Kidney epithelial cell (primary cell): ENCODE results near the gene GNG7. TPM values are rescaled to one million over a fixed set of nuclear protein-coding genes. Genes with fewer than 3 reads are reported as not detected.
"Not testable (repeated sequence)": the region's sequence is repeated elsewhere in the genome, so short reads cannot be mapped to it uniquely, and the experiment has no call there.

Experiments
- DNase-seq: peaks from one replicate; pipeline ENCODE4 v3.0.0-alpha.2; 2010; ENCODE audit warnings: low read depth
- H3K27me3 ChIP-seq: 2 replicates; pipeline ENCODE4 v1.6.0; 2011; ENCODE audit warnings: low read length; ENCODE audit not compliant: control insufficient read depth, insufficient read depth
- H3K36me3 ChIP-seq: 2 replicates; pipeline ENCODE4 v1.5.1; 2011; ENCODE audit warnings: low read length; ENCODE audit not compliant: control insufficient read depth, insufficient read depth
- H3K4me3 ChIP-seq: 2 replicates; pipeline ENCODE4 v1.5.1; 2011; ENCODE audit warnings: low read depth, mild to moderate bottlenecking, control low read depth, low read length
- total RNA-seq: library from RNA; depleted of rRNA; stranded (reverse); fragments of >200 nt; gene quantifications from 2 replicates; pipeline ENCODE4 v1.2.3, GENCODE V29; 2015
- TF ChIP-seq, protein P1 (sequence below): IDR thresholded peaks from 2 replicates; pipeline ENCODE4 v1.5.1; 2011; ENCODE audit warnings: mild to moderate bottlenecking, moderate library complexity, low read length, control low read depth, inconsistent platforms; ENCODE audit not compliant: insufficient read depth, poor library complexity, severe bottlenecking

Gene GNG7
- total RNA-seq, 1 donor from 2014 or later, result 0.33 TPM

DNA sequence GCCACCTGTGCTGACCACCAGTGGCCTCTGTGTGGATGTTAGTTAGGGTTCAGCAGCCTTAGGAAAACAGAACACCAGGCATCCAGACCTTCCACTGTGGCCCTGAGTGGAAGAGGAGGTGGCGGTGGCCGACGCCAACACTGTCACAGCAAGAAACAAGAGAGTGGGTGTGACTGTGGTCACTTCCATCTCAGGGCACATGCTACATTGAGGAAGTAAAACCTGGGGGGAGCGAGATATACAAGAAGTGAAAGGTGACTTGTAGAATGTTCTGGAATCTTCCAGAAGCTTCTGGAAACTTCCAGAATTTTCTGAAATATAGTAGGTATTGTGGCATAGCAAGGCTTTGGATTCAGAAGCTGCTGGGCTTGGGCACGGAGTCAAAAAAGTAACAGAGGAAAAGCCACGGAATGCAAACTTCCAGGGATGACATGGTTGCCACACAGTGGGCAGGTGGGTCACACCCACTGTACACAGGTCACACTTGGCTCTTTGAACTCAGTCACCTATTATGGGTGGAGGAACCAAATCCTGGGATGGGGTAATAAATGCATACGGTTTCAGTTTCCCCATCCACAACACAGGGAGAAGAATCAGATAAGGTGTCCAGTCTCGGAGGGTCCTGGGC lies 24.3 kb downstream of the GNG7 start:
- Histone ChIP-seq H3K36me3 (no peaks in the 10 kb centered on the region), H3K4me3 (no peak overlapping the region), H3K27me3 (peaks cover 25% of the 10 kb centered on the region)
- TF ChIP-seq, protein P1, sequence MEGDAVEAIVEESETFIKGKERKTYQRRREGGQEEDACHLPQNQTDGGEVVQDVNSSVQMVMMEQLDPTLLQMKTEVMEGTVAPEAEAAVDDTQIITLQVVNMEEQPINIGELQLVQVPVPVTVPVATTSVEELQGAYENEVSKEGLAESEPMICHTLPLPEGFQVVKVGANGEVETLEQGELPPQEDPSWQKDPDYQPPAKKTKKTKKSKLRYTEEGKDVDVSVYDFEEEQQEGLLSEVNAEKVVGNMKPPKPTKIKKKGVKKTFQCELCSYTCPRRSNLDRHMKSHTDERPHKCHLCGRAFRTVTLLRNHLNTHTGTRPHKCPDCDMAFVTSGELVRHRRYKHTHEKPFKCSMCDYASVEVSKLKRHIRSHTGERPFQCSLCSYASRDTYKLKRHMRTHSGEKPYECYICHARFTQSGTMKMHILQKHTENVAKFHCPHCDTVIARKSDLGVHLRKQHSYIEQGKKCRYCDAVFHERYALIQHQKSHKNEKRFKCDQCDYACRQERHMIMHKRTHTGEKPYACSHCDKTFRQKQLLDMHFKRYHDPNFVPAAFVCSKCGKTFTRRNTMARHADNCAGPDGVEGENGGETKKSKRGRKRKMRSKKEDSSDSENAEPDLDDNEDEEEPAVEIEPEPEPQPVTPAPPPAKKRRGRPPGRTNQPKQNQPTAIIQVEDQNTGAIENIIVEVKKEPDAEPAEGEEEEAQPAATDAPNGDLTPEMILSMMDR, result no peak
- DNase-seq, result no peak

DNA sequence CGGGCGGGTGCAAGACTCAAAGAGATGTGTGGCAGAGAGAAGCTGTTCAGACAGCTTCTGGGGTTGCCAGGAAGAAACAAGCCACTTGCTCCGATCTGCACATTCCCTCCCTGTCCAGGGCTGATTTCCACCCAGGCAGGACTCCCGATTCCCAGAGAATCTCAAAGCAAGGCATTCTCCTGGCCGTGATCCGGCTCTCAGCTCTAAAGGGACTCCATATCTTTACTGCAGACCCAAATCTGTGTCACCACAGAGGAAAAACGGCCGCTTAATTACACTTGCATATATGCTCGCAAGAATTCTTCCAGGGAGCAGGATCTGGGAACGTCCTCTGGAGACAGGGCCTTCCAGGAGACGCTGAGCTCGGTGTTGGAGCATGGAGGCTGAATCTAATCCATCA lies 25.7 kb downstream of the GNG7 start:
- H3K36me3 ChIP-seq, result no peaks in the 10 kb centered on the region
- DNase-seq, result no peak

DNA sequence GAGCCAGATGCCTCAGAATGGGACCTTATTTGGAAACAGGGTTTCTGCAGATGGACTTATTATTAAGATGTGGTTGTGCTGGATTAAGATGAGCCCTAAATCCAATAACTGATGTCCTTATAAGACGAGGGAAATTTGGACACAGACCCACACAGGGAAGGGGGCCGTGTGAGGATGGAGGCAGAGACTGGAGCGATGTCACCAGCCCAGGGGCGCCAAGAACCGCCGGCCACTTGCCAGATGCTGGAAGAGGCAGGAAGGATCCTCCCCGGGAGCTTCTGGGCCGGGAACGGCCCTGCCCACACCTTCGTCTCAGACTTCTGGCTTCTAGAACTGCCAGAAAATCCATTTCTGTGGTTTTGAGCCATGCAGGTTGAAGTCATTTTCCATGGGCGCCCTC lies 26.6 kb downstream of the GNG7 start:
- Histone ChIP-seq H3K4me3 (no peak overlapping the region), H3K36me3 (no peaks in the 10 kb centered on the region), H3K27me3 (peaks cover 25% of the 10 kb centered on the region)
- no peak for DNase-seq
- TF ChIP-seq, protein P1, result no peak

More for the DNA sequence above, 25.7 kb downstream of the GNG7 start:
- H3K27me3 ChIP-seq, result peaks cover 25% of the 10 kb centered on the region
- TF ChIP-seq, protein P1, result no peak
- H3K4me3 ChIP-seq, result no peak overlapping the region

DNA sequence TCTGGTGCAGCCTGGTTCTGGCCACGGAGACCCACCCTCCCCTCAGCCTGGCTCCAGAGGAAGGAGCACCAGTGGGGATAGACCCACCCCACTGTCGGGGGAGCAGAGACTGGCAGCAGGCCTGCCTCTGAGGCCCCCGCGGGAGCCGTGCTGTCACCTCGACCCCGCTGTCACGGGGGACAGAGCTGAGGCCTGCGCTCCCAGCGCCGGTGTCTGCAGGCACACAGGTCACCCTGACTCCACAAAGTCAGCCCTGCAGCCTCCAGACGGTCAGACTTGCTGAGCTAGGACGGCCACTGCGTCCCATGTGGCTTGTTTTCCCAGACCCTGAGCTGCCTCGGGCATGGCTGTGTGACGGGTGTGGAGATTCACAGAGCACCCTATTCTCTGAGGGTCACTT lies 32.3 kb downstream of the GNG7 start:
- TF ChIP-seq, protein P1, result no peak
- Histone ChIP-seq H3K36me3 (no peaks in the 10 kb centered on the region), H3K27me3 (peaks cover 12% of the 10 kb centered on the region), H3K4me3 (no peak overlapping the region)
- DNase-seq, result no peak

DNA sequence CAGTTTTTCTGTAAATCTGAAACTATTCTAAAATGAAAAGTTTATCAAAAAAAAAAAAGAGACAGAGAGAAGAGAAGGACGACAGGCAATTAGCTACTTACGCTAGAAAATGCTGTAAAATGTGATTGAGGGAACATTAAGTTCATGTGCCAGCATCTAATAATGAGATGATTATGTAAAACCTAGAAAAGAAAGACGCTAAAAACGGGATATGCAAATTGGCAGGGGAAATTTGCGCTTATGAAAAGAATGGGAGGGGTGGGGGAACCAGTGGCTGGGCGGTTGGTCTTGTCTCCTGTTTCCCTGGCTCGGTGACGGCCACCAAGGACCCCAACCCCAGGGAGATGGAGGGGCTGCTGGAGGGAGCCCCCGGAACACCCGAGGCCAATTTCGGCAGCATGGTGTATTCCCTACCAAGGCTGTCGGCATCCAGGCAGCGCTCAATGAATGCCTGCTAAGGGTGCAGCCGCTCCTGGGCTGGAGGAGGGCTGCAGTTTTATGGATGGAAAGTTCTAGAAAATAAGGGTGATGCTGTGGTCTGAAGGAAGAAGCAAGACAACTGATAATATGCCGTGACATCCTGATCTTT lies 34.2 kb downstream of the GNG7 start:
- H3K4me3 ChIP-seq, result no peak overlapping the region
- H3K27me3 ChIP-seq, result peaks cover 2% of the 10 kb centered on the region
- no peaks in the 10 kb centered on the region for H3K36me3 ChIP-seq
- no peak for DNase-seq
- TF ChIP-seq, protein P1, result no peak

DNA sequence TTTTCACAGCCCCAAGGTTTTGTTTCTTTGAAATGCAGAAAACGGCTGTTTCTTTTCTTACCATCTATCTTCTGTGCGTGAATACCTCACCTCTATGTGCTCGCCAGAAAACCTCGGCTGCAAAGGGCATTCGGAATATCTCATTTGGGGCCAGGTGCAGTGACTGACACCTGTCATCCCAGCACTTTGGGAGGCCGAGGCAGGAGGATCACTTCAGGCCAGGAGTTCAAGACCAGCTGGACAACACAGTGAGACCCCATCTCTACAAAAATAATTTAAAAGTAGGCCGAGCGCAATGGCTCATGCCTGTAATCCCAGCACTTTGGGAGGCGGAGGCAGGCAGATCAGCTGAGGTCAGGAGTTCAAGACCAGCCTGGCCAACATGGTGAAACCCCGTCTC lies 35.1 kb downstream of the GNG7 start:
- not testable (repeated sequence) for DNase-seq

More for the DNA sequence above, 35.1 kb downstream of the GNG7 start:
- not testable (repeated sequence) for H3K4me3 ChIP-seq, H3K27me3 ChIP-seq, H3K36me3 ChIP-seq
